DOHH2 (cell line): ENCODE results near the gene CFAP100.

Experiments
- CTCF ChIP-seq: fragments of 200-600 bp; sonication (generic); IDR thresholded peaks from one replicate; pipeline ENCODE4 v1.5.1; 2014; ENCODE audit warnings: antibody characterized with exemption, mild to moderate bottlenecking, low read depth, low read length; ENCODE audit not compliant: poor library complexity, severe bottlenecking
- EZH2phosphoT487 ChIP-seq: fragments of 200-600 bp; sonication (generic); IDR thresholded peaks from 2 replicates; pipeline ENCODE4 v1.6.1; 2017; ENCODE audit warnings: borderline replicate concordance, mild to moderate bottlenecking, antibody characterized with exemption, low read length, moderate library complexity, mixed read lengths

DNA sequence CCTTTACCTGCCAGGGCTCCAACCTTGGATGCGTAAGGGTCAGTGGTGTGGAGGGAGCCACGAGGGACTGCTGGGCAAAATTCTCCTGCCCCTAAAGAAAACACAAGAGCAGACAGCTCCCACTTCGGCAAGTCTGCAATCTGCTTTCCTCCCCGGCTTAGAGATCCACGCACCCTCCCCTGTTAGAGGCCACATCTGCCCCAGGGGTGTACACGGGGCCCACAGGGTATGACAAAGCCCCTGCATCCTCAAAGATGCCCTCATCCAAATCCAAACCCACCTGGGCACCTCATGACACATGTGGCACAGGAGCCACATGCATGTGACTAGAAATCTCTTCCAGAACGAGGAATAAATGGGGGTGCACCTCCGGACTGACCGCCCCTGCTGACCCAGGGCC lies 55.5 kb downstream of the CFAP100 start:
- no peak for TF ChIP-seq CTCF
- TF ChIP-seq EZH2phosphoT487, result no peak
